HG03039 (cell line): Measurements from ENCODE around the gene RPTOR.
"Not testable (repeated sequence)": the region's sequence is repeated elsewhere in the genome, so short reads cannot be mapped to it uniquely, and the experiment has no call there.

ENCODE experiments used
- ATAC-seq: cut with Tn5 transposase; IDR thresholded peaks from one replicate; pipeline ENCODE4 v1.9.1; 2021; ENCODE audit warnings: mild to moderate bottlenecking, moderate library complexity; ENCODE audit not compliant: unreplicated experiment

The RPTOR gene, protein sequence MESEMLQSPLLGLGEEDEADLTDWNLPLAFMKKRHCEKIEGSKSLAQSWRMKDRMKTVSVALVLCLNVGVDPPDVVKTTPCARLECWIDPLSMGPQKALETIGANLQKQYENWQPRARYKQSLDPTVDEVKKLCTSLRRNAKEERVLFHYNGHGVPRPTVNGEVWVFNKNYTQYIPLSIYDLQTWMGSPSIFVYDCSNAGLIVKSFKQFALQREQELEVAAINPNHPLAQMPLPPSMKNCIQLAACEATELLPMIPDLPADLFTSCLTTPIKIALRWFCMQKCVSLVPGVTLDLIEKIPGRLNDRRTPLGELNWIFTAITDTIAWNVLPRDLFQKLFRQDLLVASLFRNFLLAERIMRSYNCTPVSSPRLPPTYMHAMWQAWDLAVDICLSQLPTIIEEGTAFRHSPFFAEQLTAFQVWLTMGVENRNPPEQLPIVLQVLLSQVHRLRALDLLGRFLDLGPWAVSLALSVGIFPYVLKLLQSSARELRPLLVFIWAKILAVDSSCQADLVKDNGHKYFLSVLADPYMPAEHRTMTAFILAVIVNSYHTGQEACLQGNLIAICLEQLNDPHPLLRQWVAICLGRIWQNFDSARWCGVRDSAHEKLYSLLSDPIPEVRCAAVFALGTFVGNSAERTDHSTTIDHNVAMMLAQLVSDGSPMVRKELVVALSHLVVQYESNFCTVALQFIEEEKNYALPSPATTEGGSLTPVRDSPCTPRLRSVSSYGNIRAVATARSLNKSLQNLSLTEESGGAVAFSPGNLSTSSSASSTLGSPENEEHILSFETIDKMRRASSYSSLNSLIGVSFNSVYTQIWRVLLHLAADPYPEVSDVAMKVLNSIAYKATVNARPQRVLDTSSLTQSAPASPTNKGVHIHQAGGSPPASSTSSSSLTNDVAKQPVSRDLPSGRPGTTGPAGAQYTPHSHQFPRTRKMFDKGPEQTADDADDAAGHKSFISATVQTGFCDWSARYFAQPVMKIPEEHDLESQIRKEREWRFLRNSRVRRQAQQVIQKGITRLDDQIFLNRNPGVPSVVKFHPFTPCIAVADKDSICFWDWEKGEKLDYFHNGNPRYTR (N-terminal part only)

DNA sequence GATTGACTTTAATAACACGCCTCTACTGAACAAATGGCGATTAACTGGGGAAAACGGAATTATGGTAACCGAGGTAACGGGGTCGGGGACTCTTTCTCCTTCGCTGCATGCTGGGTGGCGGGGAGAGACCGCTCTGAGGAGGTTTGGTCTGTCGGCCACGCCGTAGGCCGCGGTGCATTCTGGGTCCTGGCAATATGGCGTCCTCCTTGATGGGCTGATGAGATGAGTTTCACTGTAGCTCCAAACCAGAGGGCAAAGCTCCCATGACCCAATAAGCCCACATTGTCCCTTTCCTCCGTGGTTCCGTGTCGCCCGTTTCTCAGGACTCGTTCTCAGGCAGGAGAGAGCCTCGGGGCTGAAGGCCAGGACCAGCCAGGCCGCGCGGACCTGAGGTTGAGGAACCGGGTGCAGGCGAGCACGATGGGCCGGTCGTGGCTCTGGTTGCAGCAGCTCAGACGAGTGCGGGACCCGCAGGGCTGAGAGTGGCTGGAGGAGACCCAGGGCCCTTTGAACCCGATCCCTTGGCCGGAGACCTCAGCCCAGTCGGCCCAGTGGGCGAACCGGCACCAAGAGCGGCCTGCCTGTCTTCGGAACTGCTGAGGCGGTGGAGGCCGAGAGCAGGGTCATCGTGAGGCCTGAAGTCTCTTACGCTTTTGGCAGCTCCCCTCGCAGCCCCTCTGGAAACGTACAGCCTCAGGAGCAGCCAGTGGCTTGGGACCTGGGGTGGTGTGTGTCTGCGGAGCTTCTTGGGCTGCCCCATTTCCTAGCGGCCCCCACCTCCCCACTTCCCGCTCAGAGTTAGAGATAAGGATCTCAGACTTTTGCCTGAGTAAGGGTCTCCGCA, at the start of gene RPTOR:
Gene RPTOR, plus strand, starts transcription at position 184 of the 844 bp plus-strand sequence. CDS start 792 bp downstream, outside the sequence.
- no peak for ATAC-seq

DNA sequence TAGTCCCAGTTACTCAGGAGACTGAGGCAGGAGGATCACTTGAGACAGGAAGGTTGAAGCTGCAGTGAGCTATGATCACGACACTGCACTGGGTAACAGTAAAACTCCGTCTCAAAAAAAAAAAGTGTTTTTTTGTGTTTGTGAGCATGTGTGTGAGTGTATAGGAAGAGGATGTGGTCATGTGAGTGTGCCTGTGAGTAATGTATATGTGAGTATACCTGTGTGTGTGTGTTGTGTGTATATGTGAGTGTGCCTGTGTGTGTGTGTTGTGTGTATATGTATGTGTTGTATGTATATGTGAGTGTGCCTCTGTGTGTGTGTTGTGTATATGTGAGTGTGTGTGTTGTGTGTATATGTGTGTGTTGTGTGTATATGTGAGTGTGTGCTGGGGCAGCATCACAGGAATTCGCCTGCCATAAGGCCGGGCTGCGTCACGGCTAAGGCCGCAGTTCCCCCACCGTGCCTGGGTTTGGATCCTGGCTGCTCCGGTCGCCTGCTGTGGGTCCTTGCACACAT, 46.9 kb upstream of the RPTOR start:
- ATAC-seq: no peak

DNA sequence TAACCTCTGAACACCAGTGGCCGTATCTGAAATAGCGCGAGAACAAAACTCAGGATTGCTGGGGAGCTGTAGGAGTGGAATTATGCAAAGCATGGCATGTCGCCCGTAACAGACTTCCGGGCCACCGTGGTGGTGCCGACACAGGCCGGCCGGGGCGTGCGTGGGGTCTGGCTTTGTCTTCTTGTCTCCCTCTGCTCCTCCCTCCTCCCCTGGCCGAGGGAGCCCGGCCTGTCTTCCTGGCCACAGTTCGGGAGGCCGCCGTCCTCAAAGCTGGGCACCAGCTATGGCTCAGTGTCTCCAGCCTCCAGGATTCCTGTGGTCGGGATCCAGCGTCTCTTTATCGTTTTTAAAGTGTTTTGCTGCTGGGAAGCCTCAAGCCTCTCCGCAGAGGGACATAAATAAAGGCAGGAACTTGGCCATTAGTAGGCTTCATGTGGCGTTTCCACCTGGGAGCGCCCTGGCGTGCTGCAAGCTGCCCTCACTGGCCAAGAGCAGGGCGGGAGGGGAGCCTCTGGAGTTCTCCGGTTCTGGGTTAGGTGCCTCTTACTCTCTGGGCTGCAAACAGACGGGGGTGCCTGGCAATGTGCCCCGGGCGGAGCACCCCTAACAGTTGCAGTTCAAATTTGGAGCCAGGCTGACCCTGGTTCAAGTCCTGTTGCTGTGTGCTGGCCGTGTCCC, 46.3 kb upstream of the RPTOR start:
- ATAC-seq: no peak

DNA sequence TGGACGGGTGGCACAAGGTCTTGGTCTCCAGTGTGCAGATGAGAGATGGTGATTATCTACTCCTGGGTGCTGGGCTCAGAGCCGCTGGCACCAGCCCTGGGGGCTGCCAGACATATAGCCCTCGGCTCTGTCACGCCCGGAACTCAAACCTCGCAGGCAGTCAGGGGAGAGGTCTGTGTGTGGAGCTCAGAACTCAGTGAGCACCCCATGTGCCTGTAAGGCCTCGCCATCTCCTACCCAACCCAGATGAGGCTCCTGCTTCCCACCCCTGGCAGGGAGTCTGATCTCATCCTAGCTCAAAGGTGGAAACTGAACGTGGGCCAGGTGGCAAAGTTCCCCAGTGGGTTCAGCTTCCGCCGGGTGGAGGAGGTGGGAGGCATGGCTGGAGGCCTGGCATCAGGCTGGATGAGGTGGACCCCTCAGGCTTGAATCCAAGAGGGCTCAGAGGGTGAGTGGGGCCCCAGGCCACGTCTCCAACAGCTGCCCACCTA, 45.7 kb upstream of the RPTOR start:
- ATAC-seq: no peak

DNA sequence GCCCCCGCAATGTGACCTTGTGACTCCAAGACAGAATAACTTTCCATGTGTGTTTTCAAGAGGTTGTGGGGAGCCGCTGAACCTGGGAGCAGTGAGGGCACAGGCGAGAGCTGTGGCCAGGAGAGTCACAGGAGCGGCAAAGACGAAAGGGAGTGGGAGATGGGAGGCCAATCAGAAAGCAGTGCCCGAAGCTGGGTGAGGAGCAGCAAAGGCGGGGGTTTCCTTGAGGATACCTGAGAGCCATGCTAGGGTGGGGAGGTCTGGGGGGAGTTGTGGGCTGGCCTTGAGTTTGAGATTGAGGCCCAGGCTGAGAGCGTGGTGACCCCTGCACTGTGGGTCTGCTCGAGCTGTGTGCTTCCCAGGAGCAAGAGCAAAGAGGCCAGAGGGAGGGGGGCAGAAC, 45.1 kb upstream of the RPTOR start:
- ATAC-seq: no peak

DNA sequence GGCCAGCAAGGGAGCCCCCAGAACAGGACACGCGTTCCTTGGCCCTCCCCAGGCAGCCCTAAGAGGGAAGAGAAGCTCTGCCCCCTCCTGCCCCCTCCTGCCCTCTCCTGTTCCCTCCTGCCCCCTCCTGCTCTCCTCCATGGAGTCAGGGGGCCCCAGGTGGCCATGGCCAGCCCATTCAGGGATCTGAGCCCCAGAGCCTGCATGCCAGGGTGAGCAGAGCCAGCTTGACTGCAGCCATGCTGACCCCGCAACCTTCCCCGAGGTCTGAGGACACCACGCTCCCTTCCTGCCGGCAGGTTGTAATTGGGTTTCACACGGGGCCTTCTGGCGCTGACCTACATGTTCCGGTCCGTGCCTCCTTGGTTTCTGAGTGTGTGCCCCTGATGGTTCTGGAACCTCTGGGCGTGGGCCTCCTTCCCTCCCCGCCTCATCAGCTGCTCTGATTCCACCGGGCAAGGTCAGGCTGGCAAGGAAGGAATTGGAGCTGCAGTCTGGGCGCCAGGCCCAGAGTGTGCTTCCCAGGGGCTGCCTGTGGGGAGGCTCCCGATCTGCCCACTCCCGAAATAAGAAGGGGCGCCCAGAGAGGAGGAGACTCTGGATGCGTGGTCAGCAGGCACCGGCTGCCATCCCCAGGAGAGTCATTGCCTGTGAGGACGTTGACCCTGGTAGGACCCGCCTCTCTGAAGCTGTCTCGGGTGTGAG, 44.5 kb upstream of the RPTOR start:
- no peak for ATAC-seq

DNA sequence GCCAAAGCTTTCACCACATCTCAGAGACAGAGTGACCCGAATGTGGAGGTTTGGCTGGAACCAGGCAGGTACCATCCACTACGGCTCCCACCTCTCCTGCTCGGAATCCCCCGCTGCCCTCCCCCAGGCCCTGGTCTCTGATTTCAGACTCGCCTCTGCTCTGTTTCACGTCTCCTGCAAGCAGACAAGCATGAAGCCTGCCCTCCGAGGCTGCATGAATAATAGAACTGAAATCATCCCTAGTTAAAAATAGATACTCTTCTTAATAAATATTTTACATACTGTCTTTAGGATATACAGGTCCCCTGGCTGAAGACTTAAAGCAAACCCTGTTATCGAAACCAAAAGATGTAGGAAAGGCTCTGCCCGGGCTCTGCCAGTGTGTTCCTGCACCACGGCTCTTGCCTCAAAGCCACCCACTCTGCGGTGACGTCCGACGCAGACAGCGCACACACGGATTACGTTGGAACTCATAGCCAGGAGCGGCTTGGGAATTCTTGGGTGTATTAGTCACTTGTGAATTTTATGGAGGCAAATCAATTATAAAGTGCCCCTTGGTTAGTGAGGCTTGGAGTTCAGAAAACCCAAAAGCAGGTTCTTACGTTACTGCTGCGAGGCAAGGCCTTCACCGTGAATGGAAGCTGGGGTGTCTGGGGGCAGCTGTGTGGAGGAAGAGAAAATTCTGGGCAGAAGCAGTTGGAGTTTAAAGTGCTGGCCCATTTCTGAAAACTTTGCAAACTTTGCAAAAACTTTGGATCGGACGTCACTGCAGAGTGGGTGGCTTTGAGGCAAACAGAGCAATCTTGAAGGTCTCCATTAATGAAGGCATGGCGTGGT, 42.7 kb upstream of the RPTOR start:
- ATAC-seq: no peak

DNA sequence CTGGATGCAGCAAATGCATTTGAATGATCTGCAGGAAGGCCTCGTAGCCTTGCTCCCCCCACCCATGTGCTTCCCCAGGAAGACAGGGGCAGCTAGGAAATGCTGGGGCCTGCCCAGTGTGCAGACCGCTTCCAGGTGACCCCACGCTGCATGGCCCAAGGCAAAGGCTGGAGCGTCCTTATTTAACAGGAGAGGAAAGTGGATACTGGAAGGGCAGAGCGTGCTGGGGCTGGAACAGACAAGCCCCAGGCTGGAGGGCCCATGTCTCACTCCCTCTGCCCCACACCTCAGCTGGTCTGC, 42.1 kb upstream of the RPTOR start:
- ATAC-seq: no peak

DNA sequence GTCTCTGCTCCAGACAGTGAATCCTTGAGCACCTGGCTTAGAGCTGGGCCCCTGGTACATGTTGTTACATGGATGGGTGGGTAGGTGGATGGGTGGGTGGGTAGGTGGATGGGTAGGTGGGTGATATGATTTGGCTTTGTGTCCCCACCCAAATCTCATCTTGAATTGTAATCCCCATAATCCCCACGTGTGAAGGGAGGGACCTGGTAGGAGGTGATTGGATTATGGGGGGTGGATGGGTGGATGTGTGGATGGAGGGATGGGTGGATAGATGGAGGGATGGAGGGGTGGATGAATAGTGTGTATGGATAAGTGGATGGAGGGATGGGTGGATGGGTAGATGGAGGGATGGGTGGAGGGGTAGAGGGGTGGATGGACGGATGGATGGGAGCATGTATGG, 41.6 kb upstream of the RPTOR start:
- ATAC-seq: no peak

DNA sequence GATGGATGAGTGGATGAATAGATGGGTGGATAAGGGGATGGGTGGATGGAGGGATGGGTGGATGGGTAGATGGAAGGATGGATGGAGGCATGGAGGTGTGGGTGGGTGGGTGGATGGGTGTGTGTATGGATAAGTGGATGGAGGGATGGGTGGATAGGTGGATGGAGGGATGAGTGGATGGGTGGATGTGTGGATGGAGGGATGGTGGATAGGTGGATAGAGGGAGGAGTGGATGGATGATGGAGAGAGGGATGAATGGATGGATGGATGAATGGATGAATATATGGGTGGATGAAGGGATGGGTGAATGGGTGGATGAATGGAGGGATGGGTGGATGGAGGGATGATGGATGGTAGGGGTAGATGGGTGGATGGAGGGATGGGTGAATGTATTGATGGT, 40.7 kb upstream of the RPTOR start:
- no peak for ATAC-seq

DNA sequence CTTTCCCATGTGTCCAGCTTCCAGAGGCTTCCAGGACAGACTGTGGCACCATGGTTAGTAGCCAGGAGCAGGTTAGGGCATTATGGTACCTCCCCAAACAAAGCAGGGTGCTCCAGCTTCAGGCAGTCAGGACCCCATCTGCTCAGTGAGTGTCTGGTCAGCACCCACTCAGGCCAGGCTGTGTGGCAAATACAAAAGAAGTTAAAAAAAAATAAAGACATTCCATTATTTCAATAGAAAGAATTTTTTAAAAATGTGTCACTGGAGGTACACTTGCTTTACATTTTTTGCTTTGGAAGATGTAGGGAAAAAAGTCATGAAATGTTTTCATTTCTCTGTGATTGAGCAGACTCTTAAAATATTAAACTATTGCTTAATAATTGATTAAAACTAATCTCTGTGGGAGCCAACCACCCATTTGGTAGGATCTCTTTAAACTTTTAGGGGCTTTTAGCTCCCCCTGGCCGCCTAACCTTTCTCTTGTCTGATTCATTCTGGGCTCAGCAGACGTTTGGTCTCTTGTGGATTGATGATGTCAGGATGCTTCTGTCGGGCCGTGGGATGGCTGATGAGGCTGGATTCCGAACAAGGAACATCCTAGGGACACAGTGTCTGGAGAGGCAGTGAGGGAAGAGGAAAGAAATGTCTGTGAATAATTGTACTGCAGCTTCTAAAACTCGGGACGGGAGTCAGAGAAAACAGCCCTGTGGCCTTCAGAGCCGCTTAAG, 39.8 kb upstream of the RPTOR start:
- ATAC-seq: no peak

DNA sequence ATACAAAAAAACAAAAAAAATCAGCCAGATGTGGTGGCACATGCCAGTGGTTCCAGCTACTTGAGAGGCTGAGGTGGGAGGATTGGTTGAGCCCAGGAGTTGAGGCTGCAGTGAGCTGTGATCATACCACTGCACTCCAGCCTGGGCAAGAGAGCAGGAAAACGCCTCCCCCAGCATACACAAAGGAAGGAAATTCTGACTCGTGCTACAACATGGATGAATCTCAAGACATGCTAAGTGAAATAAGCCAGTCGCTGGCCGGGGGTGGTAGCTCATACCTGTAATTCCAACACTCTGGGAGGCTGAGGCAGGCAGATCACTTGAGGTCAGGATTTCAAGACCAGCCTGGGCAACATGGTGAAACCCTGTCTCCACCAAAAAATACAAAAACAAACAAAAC, 37.5 kb upstream of the RPTOR start:
- not testable (repeated sequence) for ATAC-seq

DNA sequence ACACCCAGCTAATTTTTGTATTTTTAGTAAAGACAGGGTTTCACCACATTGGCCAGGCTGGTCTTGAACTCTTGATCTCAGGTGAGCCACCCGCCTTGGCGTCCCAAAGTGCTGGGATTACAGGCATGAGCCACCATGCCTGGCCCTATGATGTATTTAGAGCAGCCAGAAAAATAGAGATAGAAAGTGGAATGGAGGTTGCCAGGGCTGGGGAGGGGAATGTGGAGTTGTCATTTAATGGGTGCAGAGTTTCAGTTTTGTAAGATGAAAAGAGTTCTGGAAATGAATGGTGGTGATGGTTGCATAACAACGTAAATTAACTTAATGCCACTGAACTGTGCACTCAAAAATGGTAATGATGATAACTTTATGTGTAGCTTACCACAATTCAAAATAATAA, 36.7 kb upstream of the RPTOR start:
- ATAC-seq: no peak

DNA sequence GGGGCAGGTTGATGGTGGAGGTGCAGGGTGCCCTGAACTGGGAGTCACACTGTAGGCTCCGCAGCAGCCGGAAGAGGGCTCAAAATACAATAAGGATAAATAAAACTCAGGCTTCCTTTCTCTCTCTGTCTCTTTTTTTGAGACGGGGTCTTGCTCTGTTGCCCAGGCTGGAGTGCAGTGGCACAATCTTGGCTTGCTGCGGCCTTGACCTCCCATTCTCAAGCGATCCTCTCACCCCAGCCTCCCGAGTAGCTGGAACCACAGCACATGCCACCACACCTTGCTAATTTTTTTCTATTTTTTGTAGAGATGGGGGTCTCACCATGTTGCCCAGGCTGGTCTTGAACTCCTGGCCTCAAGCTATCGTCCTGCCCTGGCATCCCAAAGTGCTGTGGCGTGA, 35.3 kb upstream of the RPTOR start:
- no peak for ATAC-seq

DNA sequence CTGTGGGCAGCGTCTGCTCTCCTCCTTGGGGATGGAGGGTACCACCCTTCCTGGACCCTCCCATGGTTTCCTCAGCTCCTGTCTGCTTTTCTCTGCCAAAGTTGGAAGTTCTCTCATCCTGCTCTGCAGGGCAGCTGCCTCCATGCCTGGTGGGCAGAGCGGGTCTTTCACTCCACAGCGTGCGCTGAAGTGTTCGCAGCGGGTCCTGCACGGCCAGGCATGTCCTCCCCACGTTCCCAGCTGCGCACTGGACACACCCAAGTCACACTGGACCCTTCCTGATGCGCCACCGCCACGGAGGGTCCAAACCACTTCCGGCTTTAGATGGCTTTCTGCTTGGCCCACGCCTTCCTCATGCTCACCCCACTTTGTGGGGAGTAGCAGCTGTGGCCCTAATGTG, 34.5 kb upstream of the RPTOR start:
- no peak for ATAC-seq

DNA sequence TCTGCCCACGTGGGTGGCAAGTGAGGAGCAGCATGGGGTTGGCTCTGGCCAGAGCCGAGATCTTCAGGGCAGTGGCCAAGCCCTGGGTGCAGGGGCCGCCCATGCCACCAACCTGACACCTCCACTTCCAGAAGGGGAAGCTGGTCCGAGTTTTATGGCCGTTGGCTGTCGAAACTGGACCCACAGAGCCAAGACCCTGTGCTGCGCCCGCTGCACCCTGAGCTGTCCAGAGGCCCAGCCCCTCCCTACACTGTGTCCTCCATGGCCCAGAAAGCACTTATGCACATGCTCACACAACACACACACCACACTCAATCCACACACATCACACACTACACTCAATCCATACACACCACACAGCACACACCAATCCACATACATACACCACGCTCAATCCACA, 33.9 kb upstream of the RPTOR start:
- ATAC-seq: no peak

DNA sequence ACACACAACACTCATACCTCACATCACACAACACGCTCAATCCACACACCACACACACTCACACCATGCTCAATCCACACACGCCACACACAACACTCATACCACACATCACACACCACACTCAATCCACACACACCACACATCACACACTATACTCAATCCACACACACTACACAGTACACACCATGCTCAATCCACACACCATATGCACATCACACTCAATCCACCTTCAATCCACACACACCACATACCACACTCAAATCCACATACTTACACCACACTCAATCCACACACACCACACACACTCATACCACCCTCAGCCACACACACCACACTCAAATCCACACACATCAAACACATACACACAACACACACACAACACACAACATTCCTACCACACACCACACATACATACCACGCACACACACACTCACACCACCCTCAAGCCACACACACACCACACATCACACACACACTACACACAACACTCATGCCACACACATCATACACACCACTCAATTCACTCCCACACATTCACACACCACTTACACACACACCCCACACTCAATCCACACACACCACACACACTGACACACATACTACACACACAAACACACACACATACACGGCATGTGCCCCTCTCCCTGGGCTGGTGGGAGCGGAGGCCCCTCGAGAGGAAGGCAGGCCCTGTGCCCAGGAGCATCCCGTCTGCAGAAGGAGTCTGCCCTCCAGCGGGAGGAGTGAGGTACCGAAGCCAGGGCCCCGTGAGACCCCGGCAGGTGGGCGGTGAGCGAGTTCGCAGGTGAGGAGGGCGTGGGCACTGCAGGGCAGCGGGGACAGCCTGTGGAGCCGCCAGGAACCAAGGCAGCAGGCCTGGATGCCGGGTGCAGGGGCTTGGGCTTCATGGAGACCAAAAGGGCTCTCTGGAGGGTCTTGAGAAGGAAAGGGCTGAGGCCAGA, 33.1 kb upstream of the RPTOR start:
- ATAC-seq: no peak
